Lung (tissue), 12 donors: ENCODE data around the gene ZNF581. TPM values are rescaled to one million over a fixed set of nuclear protein-coding genes. Genes with fewer than 3 reads are reported as not detected.

Source experiments
- ATAC-seq: fragments of 200-7000 bp; cut with Tn5 transposase; one replicate; pipeline ENCODE4 v1.9.1; 2020; ENCODE audit warnings: moderate number of reproducible peaks; ENCODE audit not compliant: insufficient read depth, low FRiP score
- DNase-seq, 3 donors: peaks; one replicate each; pipeline ENCODE4 v3.0.0-alpha.2; 2013 to 2017
- H3K27ac ChIP-seq, 2 donors: one replicate each; pipeline ENCODE4 v1.5.1; 2013; ENCODE audit warnings: mild to moderate bottlenecking in 2 of 2, moderate library complexity in 2 of 2, control low read depth in 1 of 2, inconsistent platforms in 1 of 2, low read depth in 1 of 2, low read length in 1 of 2
- H3K27me3 ChIP-seq, 3 donors: one replicate each; pipeline ENCODE4 v1.5.1; 2013; ENCODE audit warnings: low read length in 2 of 3; ENCODE audit not compliant: control insufficient read depth in 3 of 3, insufficient read depth in 3 of 3
- H3K36me3 ChIP-seq, 4 donors: one replicate each; pipeline ENCODE4 v1.5.1; 2013; ENCODE audit warnings: low read length in 4 of 4, mild to moderate bottlenecking in 1 of 4, moderate library complexity in 1 of 4; ENCODE audit not compliant: control insufficient read depth in 4 of 4, insufficient read depth in 4 of 4
- H3K4me1 ChIP-seq, 5 donors: one replicate each; pipeline ENCODE4 v1.5.1; 2013; ENCODE audit warnings: low read length in 5 of 5, mild to moderate bottlenecking in 2 of 5, moderate library complexity in 1 of 5; ENCODE audit not compliant: control insufficient read depth in 5 of 5, insufficient read depth in 5 of 5
- H3K4me3 ChIP-seq: one replicate; pipeline ENCODE4 v1.5.1; 2013; ENCODE audit warnings: mild to moderate bottlenecking, control low read depth, moderate library complexity
- H3K9ac ChIP-seq, 2 donors: one replicate each; pipeline ENCODE4 v1.5.1; 2013; ENCODE audit warnings: low read length in 2 of 2, control low read depth in 1 of 2; ENCODE audit not compliant: insufficient read depth in 1 of 2
- H3K9me3 ChIP-seq, 4 donors: one replicate each; pipeline ENCODE4 v1.5.1; 2013; ENCODE audit warnings: low read length in 3 of 4, mild to moderate bottlenecking in 1 of 4, moderate library complexity in 1 of 4; ENCODE audit not compliant: control insufficient read depth in 4 of 4, insufficient read depth in 3 of 4
- CTCF ChIP-seq: IDR thresholded peaks from 2 replicates; pipeline ENCODE4 v1.5.1; 2012; ENCODE audit warnings: mild to moderate bottlenecking; ENCODE audit errors: control extremely low read depth, extremely low read depth
- WGBS, 2 donors: extraction: QIAGEN DNeasy Blood & Tissue Kit; methylation state at CpG; one replicate each; pipeline ENCODE4 v1.1.7; 2013; 5-methylcytosine and 5-hydroxymethylcytosine counted together
- polyA plus RNA-seq, 2 donors: library from polyadenylated mRNA; stranded (reverse); fragments of 200-250 nt; gene quantifications; one replicate each; pipeline ENCODE4 v1.2.1, GENCODE V29; 2013
- total RNA-seq, 2 donors: library from RNA; depleted of rRNA in 1 of 2; stranded (reverse); fragments of >200 nt in 1 of 2; gene quantifications; one replicate each; pipeline ENCODE4 v1.2.1, GENCODE V29; 2014 to 2021
- donor health status: control.
- donor health status: control.
- donor health status: Bipolar disorder and iron deficiency.
- donor health status: healthy.
- donor health status: DM: yes; HTN: yes; CAD: no.

ZNF581 gene
- total and polyA plus RNA-seq, 4 donors = 15.0 to 18.1 (median 15.6) TPM

GRCh38 chr19:55691561-55692481, 48.4 kb downstream of the ZNF581 start:
- no peak for ATAC-seq
- Histone ChIP-seq H3K9me3 (no peaks in the 10 kb centered on the region), H3K36me3 (peaks cover 7 to 93% (median 18%) of the 10 kb centered on the region in 4 donors), H3K27ac (no peak overlapping the region), H3K4me1 (no peaks in the 10 kb centered on the region), H3K4me3 (no peak overlapping the region), H3K27me3 (no peaks in the 10 kb centered on the region), H3K9ac (no peak overlapping the region)
- 95 to 96% methylated on average over 31 of the region's 31 CpGs for WGBS, 2 donors
- DNase-seq = no peak
- TF ChIP-seq CTCF = no peak

GRCh38 chr19:55692681-55693081, 49.2 kb downstream of the ZNF581 start:
- Histone ChIP-seq H3K9me3 (no peaks in the 10 kb centered on the region), H3K9ac (no peak overlapping the region), H3K4me1 (no peaks in the 10 kb centered on the region), H3K27ac (no peak overlapping the region), H3K4me3 (no peak overlapping the region), H3K36me3 (peaks cover 10 to 92% (median 19%) of the 10 kb centered on the region in 4 donors), H3K27me3 (no peaks in the 10 kb centered on the region)
- TF ChIP-seq CTCF = no peak
- DNase-seq (no peak), ATAC-seq (no peak)
- 95% methylated on average over 19 of the region's 19 CpGs for WGBS, 2 donors

- no peaks in the 10 kb centered on the region for H3K9me3 ChIP-seq
- peaks cover 10 to 91% (median 17%) of the 10 kb centered on the region in 4 donors for H3K36me3 ChIP-seq
- 97 to 98% methylated on average over 20 of the region's 20 CpGs for WGBS, 2 donors
- TF ChIP-seq CTCF = no peak
- no peak overlapping the region for H3K27ac ChIP-seq
- H3K9ac ChIP-seq = no peak overlapping the region
- DNase-seq (no peak), ATAC-seq (no peak)
- no peak overlapping the region for H3K4me3 ChIP-seq
- H3K27me3 ChIP-seq = no peaks in the 10 kb centered on the region
- H3K4me1 ChIP-seq = no peaks in the 10 kb centered on the region
Measured at GRCh38 chr19:55693336-55693974, 50.0 kb downstream of the ZNF581 start.
